H4 (cell line): ENCODE data around the gene SLC24A4. TPM values are rescaled to one million over a fixed set of nuclear protein-coding genes. Genes with fewer than 3 reads are reported as not detected.
A peak's percentile ranks its signal among the peaks of the same experiment; 100 is the strongest.

ENCODE experiments used
- DNase-seq: peaks from one replicate; pipeline ENCODE4 v3.0.0-alpha.2; 2015; ENCODE audit warnings: low spot score
- total RNA-seq: library from RNA; depleted of rRNA; stranded (reverse); fragments of >200 nt; shearing (Covaris generic); gene quantifications from 2 replicates; pipeline ENCODE4 v1.2.3, GENCODE V29; 2014

The SLC24A4 gene
- total RNA-seq, 1 experiment from 2014 or later, result not detected

GRCh38 chr14:92458136-92459029 is 135.4 kb downstream of the SLC24A4 start:
- no peak for DNase-seq

GRCh38 chr14:92459030-92459949 is 136.3 kb downstream of the SLC24A4 start:
- DNase-seq, result no peak

GRCh38 chr14:92459950-92460421 is 137.0 kb downstream of the SLC24A4 start:
- no peak for DNase-seq

- DNase-seq, result no peak
Observed at GRCh38 chr14:92460541-92460915, 137.6 kb downstream of the SLC24A4 start.

DNA sequence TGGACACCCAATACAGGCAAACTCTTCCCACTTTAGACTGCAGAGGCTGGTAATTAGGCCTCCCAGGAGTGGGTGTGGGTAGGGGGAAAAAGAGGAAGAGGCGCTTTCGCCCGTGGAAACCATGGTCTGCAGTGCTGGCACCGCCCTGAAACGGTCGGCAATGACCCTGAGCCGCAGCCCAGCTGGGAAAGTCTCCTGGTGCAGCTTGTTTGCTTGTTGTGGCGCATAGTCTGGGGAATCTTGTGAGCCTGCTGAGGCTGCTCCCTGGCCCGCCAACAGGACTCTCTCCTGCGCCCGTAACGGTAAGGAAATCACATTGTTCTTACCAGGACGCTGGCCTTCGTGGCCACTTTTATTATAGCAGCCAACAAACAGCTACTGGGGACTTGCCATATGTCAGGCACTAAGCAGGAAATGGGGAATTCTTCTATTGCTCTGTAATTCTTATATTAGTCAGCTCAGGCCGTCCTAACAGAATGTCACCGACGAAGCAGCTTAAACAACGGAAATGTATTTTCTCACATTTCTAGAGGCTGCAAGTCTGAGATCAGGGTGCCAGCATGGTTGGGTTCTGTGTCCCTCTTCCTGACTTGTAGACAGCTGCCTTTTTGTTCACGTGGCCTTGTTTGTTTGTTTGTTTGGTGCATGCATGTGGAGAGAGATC is 138.1 kb downstream of the SLC24A4 start:
- DNase-seq, result no peak

- no peak for DNase-seq
Observed at GRCh38 chr14:92461891-92462290, 138.9 kb downstream of the SLC24A4 start.

GRCh38 chr14:92462568-92462967 is 139.6 kb downstream of the SLC24A4 start:
- no peak for DNase-seq

GRCh38 chr14:92463141-92463540 is 140.2 kb downstream of the SLC24A4 start:
- DNase-seq, result no peak

DNA sequence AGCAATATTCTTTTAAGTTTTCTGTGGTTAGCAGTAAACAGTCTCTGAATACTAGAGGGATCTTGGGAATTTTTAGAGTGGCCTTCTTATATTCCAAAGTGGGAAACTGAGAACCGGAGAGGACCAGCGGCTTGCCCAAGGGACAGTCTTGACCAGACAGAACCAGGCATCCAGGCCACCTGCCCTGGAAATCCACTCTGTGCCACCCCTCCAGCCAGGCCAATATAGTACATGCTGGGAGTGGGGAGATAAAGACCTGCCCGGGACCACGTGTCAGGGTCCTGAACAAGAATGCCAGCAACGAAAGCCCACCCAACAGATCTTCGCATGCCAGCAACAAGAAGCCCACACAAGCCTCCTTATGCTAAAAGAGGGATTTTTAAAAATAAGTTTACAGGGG is 141.2 kb downstream of the SLC24A4 start:
- DNase-seq, result no peak

DNA sequence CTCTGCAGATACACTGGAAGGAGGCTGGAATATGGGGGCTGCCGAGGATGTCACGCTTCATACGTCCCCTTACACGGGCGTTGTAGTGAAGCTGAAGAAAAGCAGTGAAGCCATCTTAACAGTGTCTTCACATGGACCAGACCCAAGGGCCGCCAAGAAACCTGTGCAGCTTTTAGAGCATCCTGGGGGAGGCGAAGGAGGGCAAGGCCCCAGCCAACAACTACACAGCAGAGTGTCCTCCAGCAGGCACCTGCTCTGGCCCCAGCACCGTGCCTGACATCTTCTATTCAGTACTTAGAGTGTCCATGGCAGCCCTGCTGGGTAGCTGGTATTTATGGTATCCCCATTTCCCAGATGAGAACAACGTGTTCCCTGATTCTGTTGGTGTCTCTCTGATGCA is 141.8 kb downstream of the SLC24A4 start:
- no peak for DNase-seq

DNA sequence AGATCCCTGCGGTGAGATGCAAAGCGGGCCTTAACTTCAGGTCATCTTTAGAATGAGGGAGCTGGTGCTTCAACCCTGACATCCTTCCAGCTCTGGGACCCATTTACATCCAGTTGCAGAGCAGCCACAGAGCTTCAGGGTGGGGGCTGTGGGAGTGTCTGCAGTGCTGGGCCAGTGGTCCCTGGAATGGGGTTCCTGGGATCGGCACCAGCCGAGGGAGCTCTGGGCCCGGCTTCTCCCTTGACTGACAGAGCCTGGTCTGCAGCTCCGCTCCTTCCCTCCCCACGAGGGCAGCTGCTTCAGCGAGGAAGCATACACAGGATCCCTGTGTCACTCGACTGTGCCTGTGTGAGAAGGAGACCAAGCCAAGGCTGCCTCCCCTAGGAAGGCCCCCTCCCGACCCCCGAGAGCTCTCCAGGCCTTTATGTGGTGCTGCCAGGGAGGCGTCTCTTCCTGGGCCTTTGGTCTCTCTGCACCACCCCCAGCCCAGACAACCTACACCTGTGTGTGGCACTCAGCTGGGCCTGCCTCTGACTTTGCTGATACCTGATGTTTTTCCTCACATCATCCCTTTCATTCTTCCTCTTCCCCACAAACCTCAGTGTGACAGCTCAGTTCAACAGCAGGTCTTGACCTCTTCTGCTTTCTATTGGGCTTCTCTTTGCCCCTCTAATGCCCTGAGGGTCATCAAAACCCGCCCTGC is 142.5 kb downstream of the SLC24A4 start:
- no peak for DNase-seq

- DNase-seq, result no peak
Observed at GRCh38 chr14:92466059-92466458, 143.1 kb downstream of the SLC24A4 start.

DNA sequence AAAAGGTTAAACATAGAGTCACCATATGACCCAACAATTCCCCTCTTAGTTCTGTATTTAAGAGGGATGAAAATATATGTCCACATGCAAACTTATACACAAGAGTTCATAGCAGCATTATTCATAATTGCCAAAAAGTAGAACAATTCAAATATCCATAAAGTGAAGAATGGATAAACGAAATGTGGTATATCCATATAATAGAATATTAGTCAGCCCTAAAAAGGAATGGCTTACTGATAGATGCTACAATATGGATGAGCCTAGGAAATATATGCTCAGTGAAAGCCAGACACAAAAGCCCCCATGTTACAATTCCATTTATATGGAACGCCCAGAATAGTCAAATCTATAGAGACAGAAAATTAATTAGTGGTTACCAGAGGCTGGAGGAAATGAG is 146.6 kb downstream of the SLC24A4 start:
- no peak for DNase-seq

- peak; percentile 55 for DNase-seq
Observed at GRCh38 chr14:92470215-92470614, 147.2 kb downstream of the SLC24A4 start.

DNA sequence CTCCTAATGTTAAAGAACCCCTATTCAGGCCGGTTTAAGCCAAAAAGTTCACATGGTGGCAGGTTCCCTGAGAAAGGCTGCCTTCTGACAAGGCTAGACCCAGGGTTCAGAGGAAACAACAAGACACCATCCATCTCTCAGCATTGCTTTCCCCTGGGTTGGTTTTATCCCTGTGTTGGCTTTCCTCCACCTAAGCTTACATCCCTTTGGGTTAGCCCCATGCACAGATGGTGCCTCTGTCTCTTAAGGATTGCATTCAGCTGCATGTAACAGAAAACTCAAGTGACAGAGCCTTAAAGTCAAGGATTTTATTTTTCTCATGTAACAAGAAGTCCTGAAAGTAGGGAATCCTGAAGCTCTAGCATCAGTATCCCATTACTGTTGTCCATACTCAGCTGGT is 147.8 kb downstream of the SLC24A4 start:
- DNase-seq, result no peak

DNA sequence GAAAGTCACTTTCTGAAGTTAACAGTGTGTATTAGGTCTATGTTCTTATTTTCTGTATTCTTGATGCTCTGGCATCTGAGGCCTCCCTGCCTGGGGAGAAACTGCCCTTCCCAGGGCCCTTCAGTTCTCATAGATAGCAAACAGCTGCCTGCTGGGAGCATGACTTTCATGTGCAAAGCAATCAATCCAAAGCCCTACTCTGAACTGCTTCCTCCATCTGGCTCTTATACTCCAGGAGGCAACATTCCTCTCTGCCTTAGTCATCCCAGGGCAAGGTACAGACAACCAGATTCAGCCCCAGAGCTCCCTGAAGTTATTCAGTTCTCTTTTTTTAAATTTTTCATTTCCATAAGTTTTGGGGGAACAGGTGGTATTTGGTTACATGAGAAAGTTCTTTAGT is 149.0 kb downstream of the SLC24A4 start:
- DNase-seq, result peak; percentile 50

DNA sequence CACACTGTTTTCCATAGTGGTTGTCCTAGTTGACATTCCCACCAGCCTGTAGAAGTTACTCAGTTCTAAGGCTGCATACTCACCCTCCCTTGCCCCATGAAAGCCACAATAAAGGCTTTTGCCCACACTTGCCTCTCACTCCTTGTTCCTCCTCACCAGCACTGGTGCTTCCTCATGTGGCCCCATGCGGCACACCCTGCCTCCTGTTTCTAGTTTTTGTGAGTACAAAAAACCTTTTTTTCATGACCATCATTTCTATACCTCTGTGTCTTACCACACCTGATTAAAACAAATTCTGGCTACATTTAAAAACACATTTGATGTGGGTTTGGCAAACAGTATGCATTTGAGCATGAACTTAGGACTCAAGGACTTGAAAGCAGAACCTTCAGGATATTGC is 149.9 kb downstream of the SLC24A4 start:
- DNase-seq, result no peak

GRCh38 chr14:92473261-92473968 is 150.4 kb downstream of the SLC24A4 start:
- DNase-seq, result no peak

DNA sequence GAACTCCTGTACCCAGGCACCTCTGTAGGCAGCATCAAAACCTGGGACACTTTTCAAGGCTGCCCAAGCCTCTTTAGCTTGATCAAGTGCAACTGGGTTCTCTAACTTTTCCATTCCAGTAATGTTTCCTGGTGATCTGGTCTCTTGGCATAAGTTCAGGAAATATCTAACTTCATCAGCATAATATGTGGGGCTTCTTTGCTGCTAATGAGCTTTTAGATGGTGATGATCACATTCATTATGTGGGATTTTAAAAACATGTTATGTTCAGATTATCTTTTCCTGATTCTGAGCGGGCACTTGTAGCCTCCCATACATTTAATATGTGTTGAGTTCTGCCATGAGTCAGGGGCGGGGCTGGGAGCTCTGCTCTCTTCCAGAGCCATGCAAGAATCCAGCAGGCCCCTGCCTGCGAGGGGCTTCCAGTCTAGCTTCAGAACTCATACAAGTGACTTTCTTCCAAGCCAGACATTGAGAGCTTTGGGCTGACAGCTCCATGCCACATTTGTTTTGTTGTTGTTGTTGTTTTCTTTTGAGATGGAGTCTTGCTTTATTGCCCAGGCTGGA is 151.1 kb downstream of the SLC24A4 start:
- DNase-seq, result no peak

- no peak for DNase-seq
Observed at GRCh38 chr14:92475037-92475436, 152.1 kb downstream of the SLC24A4 start.
